HEK293 (cell line): ENCODE measurements around the gene CXCL12.

Experiments used
- CTCF ChIA-PET: fragments of 350-600 bp; formaldehyde crosslinking; extraction: SDS; loops from one replicate; lab custom pipeline; 2021; ENCODE audit warnings: antibody characterized with exemption; lab: Yijun Ruan, JAX
- POLR2A ChIA-PET: fragments of 300-600 bp; formaldehyde crosslinking; extraction: SDS; loops from one replicate; lab custom pipeline; 2020; ENCODE audit warnings: antibody characterized with exemption, inconsistent platforms; lab: Yijun Ruan, JAX
- H3K27ac ChIP-seq: fragments of 200-500 bp; sonication (Bioruptor generic); 2 replicates; pipeline ENCODE4 v1.5.1; 2014; ENCODE audit warnings: low read depth, low read length, control low read depth, inconsistent platforms; ENCODE audit errors: extremely low read depth
- H3K36me3 ChIP-seq, 2 experiments: fragments of 200-500 bp in 1 of 2; sonication (Bioruptor generic) in 1 of 2; 1 replicate in 1 of 2; 2 replicates in 1 of 2; pipeline ENCODE4 v1.5.1; 2014 to 2017; ENCODE audit warnings: inconsistent platforms in 2 of 2, low read length in 2 of 2; ENCODE audit not compliant: control insufficient read depth in 2 of 2, insufficient read depth in 1 of 2
- H3K4me1 ChIP-seq: fragments of 200-500 bp; sonication (Bioruptor generic); 2 replicates; pipeline ENCODE4 v1.5.1; 2014; ENCODE audit warnings: mild to moderate bottlenecking, low read length, inconsistent platforms; ENCODE audit not compliant: control insufficient read depth, insufficient read depth
- H3K4me3 ChIP-seq: 2 replicates; pipeline ENCODE4 v1.5.1; 2011; ENCODE audit warnings: low read depth, mild to moderate bottlenecking, control low read depth, low read length, moderate library complexity
- H3K9me3 ChIP-seq: fragments of 200-500 bp; sonication (Bioruptor generic); 2 replicates; pipeline ENCODE4 v1.5.1; 2014; ENCODE audit warnings: low read depth, low read length, inconsistent platforms; ENCODE audit not compliant: control insufficient read depth, insufficient read depth
- GLIS2 ChIP-seq: fragments of 450-650 bp; formaldehyde crosslinking; IDR thresholded peaks from 2 replicates; pipeline ENCODE4 v1.5.1; 2016; ENCODE audit warnings: missing biosample characterization, missing genetic modification characterization
- IKZF3 ChIP-seq: fragments of 450-650 bp; IDR thresholded peaks from 2 replicates; pipeline ENCODE4 v1.5.0; 2018; ENCODE audit warnings: missing biosample characterization, mild to moderate bottlenecking, missing genetic modification characterization, moderate library complexity
- MEIS1 ChIP-seq: sonication (generic); formaldehyde crosslinking; IDR thresholded peaks from 2 replicates; pipeline ENCODE4 v1.8.1; 2022; ENCODE audit warnings: missing genetic modification reagents, mild to moderate bottlenecking, borderline replicate concordance
- MYNN ChIP-seq: fragments of 450-650 bp; formaldehyde crosslinking; IDR thresholded peaks from 2 replicates; pipeline ENCODE4 v1.5.1; 2016; ENCODE audit warnings: missing biosample characterization, missing genetic modification characterization, borderline replicate concordance
- MZF1 ChIP-seq: fragments of 450-650 bp; formaldehyde crosslinking; IDR thresholded peaks from 2 replicates; pipeline ENCODE4 v1.5.1; 2017; ENCODE audit warnings: missing biosample characterization, missing genetic modification characterization, borderline replicate concordance
- SCRT1 ChIP-seq: fragments of 450-650 bp; formaldehyde crosslinking; IDR thresholded peaks from 2 replicates; pipeline ENCODE4 v1.5.1; 2016; ENCODE audit warnings: missing biosample characterization, missing genetic modification characterization, borderline replicate concordance
- SP7 ChIP-seq: fragments of 450-650 bp; formaldehyde crosslinking; IDR thresholded peaks from 2 replicates; pipeline ENCODE4 v1.5.1; 2016; ENCODE audit warnings: missing biosample characterization, missing genetic modification characterization
- ZBTB1 ChIP-seq: fragments of 450-650 bp; formaldehyde crosslinking; IDR thresholded peaks from 2 replicates; pipeline ENCODE4 v1.5.1; 2016; ENCODE audit warnings: missing biosample characterization, missing genetic modification characterization
- ZNF112 ChIP-seq: fragments of 450-650 bp; formaldehyde crosslinking; IDR thresholded peaks from 2 replicates; pipeline ENCODE4 v1.5.0; 2017; ENCODE audit warnings: missing biosample characterization, missing genetic modification characterization
- ZNF133 ChIP-seq: fragments of 450-650 bp; formaldehyde crosslinking; IDR thresholded peaks from 2 replicates; pipeline ENCODE4 v1.5.1; 2016; ENCODE audit warnings: missing biosample characterization, missing genetic modification characterization
- ZNF169 ChIP-seq: fragments of 450-650 bp; formaldehyde crosslinking; IDR thresholded peaks from 2 replicates; pipeline ENCODE4 v1.5.1; 2016; ENCODE audit warnings: missing biosample characterization, missing genetic modification characterization
- ZNF19 ChIP-seq: fragments of 450-650 bp; formaldehyde crosslinking; IDR thresholded peaks from 2 replicates; pipeline ENCODE4; 2016; ENCODE audit warnings: missing biosample characterization, missing genetic modification characterization, low read depth
- ZNF2 ChIP-seq: fragments of 450-650 bp; formaldehyde crosslinking; IDR thresholded peaks from 2 replicates; pipeline ENCODE4 v1.5.1; 2016; ENCODE audit warnings: missing biosample characterization, missing genetic modification characterization
- ZNF248 ChIP-seq: fragments of 450-650 bp; formaldehyde crosslinking; IDR thresholded peaks from 2 replicates; pipeline ENCODE4 v1.5.1; 2017; ENCODE audit warnings: missing biosample characterization, missing genetic modification characterization
- ZNF426 ChIP-seq: fragments of 450-650 bp; formaldehyde crosslinking; IDR thresholded peaks from 2 replicates; pipeline ENCODE4 v1.5.1; 2017; ENCODE audit warnings: missing biosample characterization, missing genetic modification characterization, mild to moderate bottlenecking, inconsistent platforms, moderate library complexity
- ZNF530 ChIP-seq: fragments of 450-650 bp; formaldehyde crosslinking; IDR thresholded peaks from 2 replicates; pipeline ENCODE4 v1.5.1; 2016; ENCODE audit warnings: low read depth, missing biosample characterization, missing genetic modification characterization
- ZNF600 ChIP-seq: fragments of 450-650 bp; formaldehyde crosslinking; IDR thresholded peaks from 2 replicates; pipeline ENCODE4 v1.5.1; 2016; ENCODE audit warnings: missing biosample characterization, missing genetic modification characterization
- ZNF623 ChIP-seq: fragments of 450-650 bp; formaldehyde crosslinking; IDR thresholded peaks from 2 replicates; pipeline ENCODE4 v1.5.1; 2016; ENCODE audit warnings: missing biosample characterization, missing genetic modification characterization
- ZNF670 ChIP-seq: fragments of 450-650 bp; formaldehyde crosslinking; IDR thresholded peaks from 2 replicates; pipeline ENCODE4 v1.5.1; 2016; ENCODE audit warnings: missing biosample characterization, missing genetic modification characterization, low read depth
- ZNF707 ChIP-seq: fragments of 450-650 bp; formaldehyde crosslinking; IDR thresholded peaks from 2 replicates; pipeline ENCODE4 v1.5.1; 2016; ENCODE audit warnings: missing biosample characterization, missing genetic modification characterization
- ZNF792 ChIP-seq: fragments of 450-650 bp; formaldehyde crosslinking; IDR thresholded peaks from 2 replicates; pipeline ENCODE4 v1.5.1; 2016; ENCODE audit warnings: missing biosample characterization, missing genetic modification characterization
- ZNF843 ChIP-seq: fragments of 450-650 bp; formaldehyde crosslinking; IDR thresholded peaks from 2 replicates; pipeline ENCODE4 v1.5.1; 2016; ENCODE audit warnings: missing biosample characterization, missing genetic modification characterization
- TF ChIP-seq, protein P1 (sequence below): fragments of 450-650 bp; formaldehyde crosslinking; IDR thresholded peaks from 2 replicates; pipeline ENCODE4 v1.5.1; 2017; ENCODE audit warnings: missing biosample characterization, missing genetic modification characterization
- TF ChIP-seq, protein P2 (sequence below): fragments of 450-650 bp; formaldehyde crosslinking; IDR thresholded peaks from 2 replicates; pipeline ENCODE4 v1.5.1; 2017; ENCODE audit warnings: missing biosample characterization, missing genetic modification characterization
- TF ChIP-seq, protein P3 (sequence below): IDR thresholded peaks from 2 replicates; pipeline ENCODE4 v1.6.1; 2011; ENCODE audit warnings: mild to moderate bottlenecking, low read depth, low read length, borderline replicate concordance
- TF ChIP-seq, protein P4 (sequence below): fragments of 450-650 bp; formaldehyde crosslinking; conservative IDR thresholded peaks from 2 replicates; pipeline ENCODE4 v1.5.1; 2016; ENCODE audit warnings: low read depth, missing biosample characterization, missing genetic modification characterization
- TF ChIP-seq, protein P5 (sequence below): fragments of 450-650 bp; formaldehyde crosslinking; IDR thresholded peaks from 2 replicates; pipeline ENCODE4 v1.5.1; 2016; ENCODE audit warnings: missing biosample characterization, missing genetic modification characterization

The CXCL12 gene

DNA sequence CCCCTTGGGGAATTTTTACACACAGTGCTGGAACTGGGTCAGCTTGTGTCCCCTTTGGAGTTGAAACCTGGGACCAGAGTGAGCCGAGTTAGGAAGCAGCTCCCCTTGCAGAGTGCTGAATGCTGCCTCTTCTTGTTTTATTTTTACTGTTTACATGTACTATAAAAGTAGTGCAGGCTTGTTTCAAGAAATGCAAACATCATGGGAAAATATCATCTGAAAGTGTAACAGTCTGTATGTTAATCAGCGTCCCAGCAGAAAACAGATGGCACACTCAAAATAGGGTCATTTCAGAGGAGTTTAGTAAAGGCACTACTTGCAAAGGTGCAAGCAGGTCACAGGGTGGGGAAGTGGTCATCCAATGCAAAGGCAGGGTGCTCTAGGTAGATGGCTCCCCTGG lies 30.1 kb downstream of the CXCL12 start:
- no peak overlapping the region for H3K4me3 ChIP-seq
- POLR2A ChIA-PET, result no interaction called here
- TF ChIP-seq IKZF3 (no peak), ZNF19 (no peak), ZNF792 (tag by site-specific recombination) (no peak)
- no peak overlapping the region for H3K27ac ChIP-seq
- H3K9me3 ChIP-seq, result no peaks in the 10 kb centered on the region
- CTCF ChIA-PET, result no interaction called here
- no peaks in the 10 kb centered on the region for H3K36me3 ChIP-seq
- no peaks in the 10 kb centered on the region for H3K4me1 ChIP-seq

DNA sequence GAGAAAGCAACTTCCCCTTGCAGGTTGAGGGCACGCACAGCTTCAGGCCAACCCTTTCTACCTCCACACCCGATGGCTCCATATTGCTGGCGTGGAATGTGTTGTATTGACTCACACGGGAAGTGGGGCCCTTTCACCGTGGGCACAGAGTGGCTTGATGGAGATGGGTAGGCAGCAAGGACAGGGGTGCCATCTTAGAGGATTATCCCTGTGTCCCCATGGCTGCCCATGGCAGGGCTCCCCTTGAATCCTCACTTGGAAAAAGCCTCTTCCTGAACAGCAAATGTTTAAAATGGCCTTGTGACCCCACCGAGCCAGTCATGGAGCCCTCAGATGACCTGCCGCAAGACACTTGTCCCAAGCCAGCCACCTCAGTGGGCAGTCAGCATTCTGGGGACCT lies 31.2 kb downstream of the CXCL12 start:
- ChIA-PET POLR2A (no interaction called here), CTCF (interaction anchor here (0.5 kb wide), 1 partner anchor 30 kb away, joined by 3 read pairs; no protein-coding TSS in a partner anchor)
- Histone ChIP-seq H3K4me1 (no peaks in the 10 kb centered on the region), H3K9me3 (no peaks in the 10 kb centered on the region), H3K27ac (no peak overlapping the region), H3K4me3 (no peak overlapping the region), H3K36me3 (no peaks in the 10 kb centered on the region)
- TF ChIP-seq ZNF2 (tag by site-specific recombination), result no peak
- TF ChIP-seq ZNF169 (tag by site-specific recombination), result no peak
- TF ChIP-seq, protein P1, sequence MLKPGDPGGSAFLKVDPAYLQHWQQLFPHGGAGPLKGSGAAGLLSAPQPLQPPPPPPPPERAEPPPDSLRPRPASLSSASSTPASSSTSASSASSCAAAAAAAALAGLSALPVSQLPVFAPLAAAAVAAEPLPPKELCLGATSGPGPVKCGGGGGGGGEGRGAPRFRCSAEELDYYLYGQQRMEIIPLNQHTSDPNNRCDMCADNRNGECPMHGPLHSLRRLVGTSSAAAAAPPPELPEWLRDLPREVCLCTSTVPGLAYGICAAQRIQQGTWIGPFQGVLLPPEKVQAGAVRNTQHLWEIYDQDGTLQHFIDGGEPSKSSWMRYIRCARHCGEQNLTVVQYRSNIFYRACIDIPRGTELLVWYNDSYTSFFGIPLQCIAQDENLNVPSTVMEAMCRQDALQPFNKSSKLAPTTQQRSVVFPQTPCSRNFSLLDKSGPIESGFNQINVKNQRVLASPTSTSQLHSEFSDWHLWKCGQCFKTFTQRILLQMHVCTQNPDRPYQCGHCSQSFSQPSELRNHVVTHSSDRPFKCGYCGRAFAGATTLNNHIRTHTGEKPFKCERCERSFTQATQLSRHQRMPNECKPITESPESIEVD (tag by site-specific recombination), result no peak
- TF ChIP-seq ZBTB1 (tag by site-specific recombination), result no peak
- no peak for TF ChIP-seq ZNF248
- TF ChIP-seq MYNN, result no peak
- TF ChIP-seq ZNF707 (tag by site-specific recombination), result no peak
- TF ChIP-seq ZNF112, result no peak
- no peak for TF ChIP-seq ZNF600 (tag by site-specific recombination)
- TF ChIP-seq MZF1 (tag by site-specific recombination), result no peak
- TF ChIP-seq SP7 (tag by site-specific recombination), result no peak
- TF ChIP-seq ZNF133, result no peak
- TF ChIP-seq, protein P2, sequence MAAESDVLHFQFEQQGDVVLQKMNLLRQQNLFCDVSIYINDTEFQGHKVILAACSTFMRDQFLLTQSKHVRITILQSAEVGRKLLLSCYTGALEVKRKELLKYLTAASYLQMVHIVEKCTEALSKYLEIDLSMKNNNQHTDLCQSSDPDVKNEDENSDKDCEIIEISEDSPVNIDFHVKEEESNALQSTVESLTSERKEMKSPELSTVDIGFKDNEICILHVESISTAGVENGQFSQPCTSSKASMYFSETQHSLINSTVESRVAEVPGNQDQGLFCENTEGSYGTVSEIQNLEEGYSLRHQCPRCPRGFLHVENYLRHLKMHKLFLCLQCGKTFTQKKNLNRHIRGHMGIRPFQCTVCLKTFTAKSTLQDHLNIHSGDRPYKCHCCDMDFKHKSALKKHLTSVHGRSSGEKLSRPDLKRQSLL (tag by site-specific recombination), result no peak
- no peak for TF ChIP-seq MEIS1 (CRISPR knock-in tag)
- TF ChIP-seq ZNF530 (tag by site-specific recombination), result no peak
- no peak for TF ChIP-seq ZNF670
- TF ChIP-seq, protein P3, sequence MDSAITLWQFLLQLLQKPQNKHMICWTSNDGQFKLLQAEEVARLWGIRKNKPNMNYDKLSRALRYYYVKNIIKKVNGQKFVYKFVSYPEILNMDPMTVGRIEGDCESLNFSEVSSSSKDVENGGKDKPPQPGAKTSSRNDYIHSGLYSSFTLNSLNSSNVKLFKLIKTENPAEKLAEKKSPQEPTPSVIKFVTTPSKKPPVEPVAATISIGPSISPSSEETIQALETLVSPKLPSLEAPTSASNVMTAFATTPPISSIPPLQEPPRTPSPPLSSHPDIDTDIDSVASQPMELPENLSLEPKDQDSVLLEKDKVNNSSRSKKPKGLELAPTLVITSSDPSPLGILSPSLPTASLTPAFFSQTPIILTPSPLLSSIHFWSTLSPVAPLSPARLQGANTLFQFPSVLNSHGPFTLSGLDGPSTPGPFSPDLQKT, result no peak
- TF ChIP-seq GLIS2, result no peak

DNA sequence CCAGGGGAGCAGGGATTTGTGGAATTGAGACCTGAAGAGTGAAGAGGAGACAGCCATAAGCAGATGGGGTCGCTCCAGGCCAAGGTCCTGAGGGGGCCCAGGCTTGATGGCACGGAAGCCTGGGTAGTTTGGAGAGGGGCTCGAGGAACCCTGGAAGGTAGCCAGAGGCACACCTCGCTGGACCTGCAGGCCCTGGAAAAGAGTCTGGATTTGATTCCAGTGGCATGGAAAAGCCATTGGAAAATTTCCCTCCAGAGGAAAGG lies 31.8 kb downstream of the CXCL12 start:
- no peaks in the 10 kb centered on the region for H3K9me3 ChIP-seq
- H3K36me3 ChIP-seq, result no peaks in the 10 kb centered on the region
- ChIA-PET CTCF (no interaction called here), POLR2A (no interaction called here)
- H3K4me1 ChIP-seq, result no peaks in the 10 kb centered on the region
- H3K4me3 ChIP-seq, result no peak overlapping the region
- no peak overlapping the region for H3K27ac ChIP-seq
- no peak for TF ChIP-seq ZNF843
- TF ChIP-seq, protein P4, sequence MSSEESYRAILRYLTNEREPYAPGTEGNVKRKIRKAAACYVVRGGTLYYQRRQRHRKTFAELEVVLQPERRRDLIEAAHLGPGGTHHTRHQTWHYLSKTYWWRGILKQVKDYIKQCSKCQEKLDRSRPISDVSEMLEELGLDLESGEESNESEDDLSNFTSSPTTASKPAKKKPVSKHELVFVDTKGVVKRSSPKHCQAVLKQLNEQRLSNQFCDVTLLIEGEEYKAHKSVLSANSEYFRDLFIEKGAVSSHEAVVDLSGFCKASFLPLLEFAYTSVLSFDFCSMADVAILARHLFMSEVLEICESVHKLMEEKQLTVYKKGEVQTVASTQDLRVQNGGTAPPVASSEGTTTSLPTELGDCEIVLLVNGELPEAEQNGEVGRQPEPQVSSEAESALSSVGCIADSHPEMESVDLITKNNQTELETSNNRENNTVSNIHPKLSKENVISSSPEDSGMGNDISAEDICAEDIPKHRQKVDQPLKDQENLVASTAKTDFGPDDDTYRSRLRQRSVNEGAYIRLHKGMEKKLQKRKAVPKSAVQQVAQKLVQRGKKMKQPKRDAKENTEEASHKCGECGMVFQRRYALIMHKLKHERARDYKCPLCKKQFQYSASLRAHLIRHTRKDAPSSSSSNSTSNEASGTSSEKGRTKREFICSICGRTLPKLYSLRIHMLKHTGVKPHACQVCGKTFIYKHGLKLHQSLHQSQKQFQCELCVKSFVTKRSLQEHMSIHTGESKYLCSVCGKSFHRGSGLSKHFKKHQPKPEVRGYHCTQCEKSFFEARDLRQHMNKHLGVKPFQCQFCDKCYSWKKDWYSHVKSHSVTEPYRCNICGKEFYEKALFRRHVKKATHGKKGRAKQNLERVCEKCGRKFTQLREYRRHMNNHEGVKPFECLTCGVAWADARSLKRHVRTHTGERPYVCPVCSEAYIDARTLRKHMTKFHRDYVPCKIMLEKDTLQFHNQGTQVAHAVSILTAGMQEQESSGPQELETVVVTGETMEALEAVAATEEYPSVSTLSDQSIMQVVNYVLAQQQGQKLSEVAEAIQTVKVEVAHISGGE (tag by site-specific recombination), result no peak
- no peak for TF ChIP-seq ZNF623
- TF ChIP-seq, protein P5, sequence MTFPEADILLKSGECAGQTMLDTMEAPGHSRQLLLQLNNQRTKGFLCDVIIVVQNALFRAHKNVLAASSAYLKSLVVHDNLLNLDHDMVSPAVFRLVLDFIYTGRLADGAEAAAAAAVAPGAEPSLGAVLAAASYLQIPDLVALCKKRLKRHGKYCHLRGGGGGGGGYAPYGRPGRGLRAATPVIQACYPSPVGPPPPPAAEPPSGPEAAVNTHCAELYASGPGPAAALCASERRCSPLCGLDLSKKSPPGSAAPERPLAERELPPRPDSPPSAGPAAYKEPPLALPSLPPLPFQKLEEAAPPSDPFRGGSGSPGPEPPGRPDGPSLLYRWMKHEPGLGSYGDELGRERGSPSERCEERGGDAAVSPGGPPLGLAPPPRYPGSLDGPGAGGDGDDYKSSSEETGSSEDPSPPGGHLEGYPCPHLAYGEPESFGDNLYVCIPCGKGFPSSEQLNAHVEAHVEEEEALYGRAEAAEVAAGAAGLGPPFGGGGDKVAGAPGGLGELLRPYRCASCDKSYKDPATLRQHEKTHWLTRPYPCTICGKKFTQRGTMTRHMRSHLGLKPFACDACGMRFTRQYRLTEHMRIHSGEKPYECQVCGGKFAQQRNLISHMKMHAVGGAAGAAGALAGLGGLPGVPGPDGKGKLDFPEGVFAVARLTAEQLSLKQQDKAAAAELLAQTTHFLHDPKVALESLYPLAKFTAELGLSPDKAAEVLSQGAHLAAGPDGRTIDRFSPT, result no peak
- TF ChIP-seq ZNF426, result no peak
- TF ChIP-seq SCRT1, result no peak
